Superior temporal gyrus (tissue), 1 donor: ENCODE results near the gene UBL7.
A peak's percentile ranks its signal among the peaks of the same experiment; 100 is the strongest.

ENCODE experiments used
- DNase-seq: peaks from one replicate; pipeline ENCODE4 v3.0.0-alpha.2; 2016; ENCODE audit errors: extremely low spot score

UBL7 gene

DNA sequence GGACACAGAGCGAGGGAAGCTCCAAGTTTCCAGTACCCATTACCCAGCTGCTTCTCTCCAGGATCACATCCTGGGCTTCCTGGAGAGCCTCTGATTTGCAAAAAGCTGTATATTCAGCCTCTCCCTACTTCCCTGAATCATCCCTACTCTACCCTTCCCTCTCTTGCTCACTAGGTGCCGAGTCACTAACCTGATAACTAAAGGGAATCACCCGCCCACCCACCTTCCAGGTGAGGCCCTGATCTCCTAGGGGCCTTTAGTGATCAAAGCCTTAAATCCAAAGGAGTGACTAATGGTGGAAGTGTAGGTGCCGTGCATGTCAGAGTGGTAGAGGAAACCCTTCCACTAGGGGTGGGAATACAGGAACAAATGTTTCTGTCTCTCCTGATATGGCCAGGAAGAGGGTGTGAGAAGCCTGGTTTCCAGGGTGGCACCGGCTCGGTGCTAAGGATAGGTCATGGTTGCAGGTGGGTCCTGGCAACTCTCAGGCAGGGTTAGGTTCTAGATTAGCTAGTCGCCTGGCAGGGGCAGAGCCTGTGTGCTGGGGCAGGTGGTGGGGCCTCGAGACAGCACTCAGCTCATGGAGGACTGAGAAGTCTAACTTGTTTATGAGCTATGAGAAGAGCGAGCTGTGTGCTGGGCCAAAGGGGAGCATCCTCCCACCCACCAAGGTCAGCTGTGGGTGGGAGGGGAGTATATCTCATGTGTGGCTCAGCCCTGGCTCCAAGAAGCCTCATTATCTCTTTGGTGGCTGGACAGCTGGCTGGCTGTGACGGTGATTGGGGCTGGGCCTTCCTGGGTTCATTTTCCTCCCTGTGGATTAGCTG, 37.3 kb downstream of the UBL7 start:
- DNase-seq = peak; percentile 50

DNA sequence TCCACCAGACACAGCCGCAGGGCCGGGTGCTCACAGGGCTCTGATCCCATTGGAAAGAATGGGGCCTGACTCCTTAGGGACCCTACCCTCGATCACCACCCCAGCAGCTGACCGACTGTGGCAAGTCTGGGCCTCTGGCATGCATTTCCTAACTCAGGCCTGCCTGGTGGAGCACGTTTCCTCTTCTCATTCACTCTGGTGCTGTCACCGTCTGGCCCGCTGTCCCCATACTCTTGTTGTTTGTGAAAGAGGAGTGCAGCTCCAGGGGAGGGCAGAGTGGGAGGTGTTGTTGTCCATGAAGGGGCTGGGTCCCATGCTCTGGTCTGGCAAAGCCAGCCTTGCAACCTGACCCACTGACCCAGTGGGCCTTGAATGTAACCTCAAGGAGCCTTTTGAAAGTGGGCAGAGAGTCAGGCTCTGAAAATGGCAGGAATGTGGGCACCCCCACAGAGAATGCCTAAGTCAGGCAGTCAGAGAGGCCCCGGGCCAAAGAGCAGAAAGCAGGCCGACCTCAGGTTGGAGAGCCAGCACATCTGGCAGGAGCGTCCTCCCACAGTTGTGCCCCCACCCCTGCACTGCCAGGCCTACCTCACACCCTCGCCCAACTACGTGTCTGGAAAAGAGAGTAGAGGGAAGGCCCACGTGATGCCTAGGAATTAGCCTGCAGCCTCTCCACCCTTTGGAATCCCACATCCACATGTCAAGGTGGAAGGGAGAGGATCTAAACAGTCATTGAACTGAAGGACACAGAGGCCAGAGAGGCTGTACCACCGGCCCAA, 38.1 kb downstream of the UBL7 start:
- peak; percentile 78 for DNase-seq

DNA sequence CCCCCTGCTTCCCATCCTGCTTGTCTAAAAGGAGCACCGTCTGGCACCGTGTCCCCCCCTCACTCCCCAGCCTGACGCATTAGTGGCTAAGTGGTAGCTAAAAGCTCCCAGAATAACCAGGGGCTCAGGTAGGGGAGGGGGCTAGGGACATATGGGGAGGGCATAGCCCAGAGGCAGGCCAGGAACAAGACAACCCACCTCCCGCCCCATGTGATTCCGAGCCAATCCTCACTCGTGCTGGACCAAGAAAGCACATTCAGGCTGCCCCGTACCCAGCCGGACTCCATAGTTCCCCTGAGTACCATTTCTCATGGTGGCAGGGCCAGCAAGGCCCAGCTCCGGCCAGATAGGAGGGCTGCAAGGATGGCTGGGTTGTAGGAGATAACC, 38.7 kb downstream of the UBL7 start:
- DNase-seq = no peak

DNA sequence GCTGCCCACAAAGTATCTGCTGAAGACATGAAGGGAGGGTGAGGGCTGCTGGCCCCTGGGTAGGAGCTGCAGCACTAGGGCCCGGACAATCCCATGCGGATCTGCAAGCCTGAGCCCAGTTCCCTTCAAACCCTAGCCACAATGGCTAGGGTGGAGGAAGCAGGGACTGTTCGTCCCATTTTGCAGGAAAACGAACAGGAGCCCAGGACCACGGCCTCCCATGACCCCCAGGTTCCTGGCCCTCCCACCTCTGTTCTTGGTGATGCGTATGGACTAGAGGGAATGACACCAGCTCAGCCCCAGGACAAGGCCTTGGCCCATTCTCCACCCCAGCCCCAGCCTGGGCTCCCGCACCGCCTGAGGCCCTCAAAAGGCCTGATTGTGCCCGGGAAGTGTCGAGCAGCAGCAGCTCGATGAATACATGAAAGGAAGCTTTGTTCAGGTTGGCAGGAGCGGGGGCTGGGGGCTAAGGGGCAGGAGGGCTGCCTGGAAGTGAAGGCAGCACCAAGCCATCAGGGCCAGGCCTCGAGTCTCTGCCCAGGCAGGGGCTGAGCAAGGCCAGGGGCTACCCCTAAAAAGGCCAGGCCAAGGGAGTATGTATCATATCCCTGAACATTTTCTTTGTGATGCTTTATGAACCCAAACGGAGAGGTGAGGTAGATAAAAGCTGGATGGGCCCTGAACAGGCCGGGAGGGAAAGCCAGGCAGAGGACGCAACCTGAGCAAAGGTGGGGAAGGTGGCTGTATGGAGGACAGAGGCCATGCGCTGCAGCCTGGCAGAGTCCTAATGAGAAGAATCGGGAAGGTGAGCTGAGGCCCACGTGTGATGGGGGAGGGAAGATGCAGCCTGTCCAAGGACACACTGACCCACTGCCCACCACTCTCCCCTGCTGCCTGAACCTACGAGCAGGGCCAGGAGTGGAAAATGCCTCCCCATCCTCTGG, 39.4 kb downstream of the UBL7 start:
- peak; percentile 93 for DNase-seq

DNA sequence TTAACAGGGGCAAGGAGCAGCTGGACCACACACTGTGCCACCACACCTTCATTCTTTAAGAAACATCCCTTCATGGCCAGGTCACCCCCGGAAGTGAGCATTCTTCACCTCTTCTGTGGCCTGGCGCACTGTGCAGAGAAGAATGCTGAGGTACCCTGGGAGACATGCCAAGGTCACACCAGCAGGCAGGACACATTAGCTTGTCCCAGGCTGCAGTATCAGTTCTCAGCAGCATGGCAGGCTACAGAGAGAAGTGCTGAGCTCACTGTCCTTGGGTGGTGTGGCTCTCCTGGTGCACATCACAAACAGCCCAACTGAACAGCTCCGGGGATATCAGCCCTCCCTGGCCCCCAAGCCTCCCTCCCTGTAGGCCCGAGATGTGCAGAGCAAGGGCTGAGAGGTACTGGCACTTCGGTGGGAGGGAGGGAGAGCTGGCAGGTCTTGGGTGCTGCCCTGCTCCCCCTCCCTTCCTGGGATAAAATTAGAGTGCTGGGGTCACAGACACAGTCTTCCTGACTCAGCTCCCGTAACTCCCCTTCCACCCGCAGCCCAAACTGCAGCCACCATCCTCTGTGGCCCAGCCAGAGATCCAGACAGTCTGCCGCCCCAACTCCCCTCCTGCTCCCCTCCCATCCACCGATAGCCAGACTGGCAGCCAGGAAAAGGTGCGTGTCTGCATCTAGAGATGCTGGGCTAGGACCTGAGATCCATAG, 40.6 kb downstream of the UBL7 start:
- DNase-seq = peak; percentile 36

DNA sequence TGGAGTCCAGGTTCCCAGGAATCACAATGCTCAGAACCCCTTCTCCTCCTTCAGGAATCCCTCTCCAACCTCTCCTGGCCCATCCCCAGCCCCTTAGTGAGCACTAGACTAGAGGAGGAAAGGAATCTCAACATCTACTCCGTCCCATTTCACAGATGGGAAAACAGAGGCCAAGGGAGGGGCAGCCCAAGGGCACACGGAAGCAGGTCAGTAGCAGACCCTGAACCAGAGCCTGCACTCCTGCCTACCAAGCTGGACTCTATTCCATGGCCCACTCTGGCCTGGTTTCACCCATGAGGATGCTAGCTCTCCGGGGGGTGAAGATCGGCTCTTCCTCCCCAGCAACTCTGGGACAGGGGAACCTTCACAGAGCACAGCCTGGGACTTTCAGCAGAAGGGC, 41.5 kb downstream of the UBL7 start:
- no peak for DNase-seq

DNA sequence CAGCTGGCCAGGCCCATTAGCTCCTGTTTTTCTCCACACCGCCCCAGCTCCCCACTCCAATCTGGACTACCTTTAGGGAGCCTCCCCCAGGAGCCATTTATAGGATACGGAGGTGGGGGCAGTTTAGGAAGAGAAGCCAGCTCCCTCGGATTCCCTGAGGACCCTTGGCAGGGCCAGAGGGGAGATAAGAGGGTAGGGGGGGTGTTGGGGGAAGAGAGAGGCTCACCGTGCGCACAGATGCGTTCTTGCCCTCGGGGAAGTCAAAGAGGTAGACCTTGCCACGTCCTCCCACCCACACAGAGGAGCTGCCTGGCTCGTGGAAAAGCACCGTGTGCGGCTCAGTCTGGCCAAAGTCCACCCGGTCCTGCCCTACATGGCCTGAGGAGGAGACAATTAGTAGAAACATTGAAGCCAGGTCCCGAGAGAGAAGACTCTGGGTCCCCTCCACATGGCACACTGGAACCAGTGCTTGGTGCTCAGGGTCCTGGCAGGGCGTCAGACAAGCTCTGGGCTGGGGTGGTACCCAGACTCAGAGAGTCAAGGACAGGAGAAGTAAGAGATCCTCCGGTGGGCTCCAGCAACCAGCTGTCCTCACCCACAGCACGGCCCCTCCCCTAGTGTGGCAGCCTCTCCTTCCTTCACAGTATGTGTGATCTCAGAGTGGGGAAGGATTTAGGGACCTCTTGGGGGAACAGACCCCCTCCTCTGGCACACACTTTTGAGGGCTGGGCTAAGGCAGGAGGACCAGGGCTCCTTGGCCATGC, 42.2 kb downstream of the UBL7 start:
- no peak for DNase-seq

DNA sequence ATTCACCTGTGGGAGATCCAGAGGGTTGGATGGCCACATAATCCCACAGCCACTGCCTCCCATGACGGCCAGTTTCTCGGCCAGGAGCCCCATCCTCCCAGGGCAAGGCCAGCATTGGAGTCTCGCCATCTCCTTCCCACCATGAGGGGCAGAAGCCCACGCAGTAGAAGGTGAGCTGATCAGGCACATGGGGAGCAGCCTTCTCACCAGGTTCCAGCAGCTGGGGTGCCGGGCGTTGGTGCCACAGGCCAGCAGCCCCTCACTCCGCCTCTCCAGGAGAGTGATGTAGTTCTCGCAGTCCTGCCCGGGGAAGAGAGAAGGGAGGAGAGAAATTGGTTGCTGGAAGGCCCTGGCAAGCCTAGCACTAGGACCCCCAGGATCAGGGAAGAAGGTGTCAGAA, 43.3 kb downstream of the UBL7 start:
- DNase-seq = no peak

DNA sequence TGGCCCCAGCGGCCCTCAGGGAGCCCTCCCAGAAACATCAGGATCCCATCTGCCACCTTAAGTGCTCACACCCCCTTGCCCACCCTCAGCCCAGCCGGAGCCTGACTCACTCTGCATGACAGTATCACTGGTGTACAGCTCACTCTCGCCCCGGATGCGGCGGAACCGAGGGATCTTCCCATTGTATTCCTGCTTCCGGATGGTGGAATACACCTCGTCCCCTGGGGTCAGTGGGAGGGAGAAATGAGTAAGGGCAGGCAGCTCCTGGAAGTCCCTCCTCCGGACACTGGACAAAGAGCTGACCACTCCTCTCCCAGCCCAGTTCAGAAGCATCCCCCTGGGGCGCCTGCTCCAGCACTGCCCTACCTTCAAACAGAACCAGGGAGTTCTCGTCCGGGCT, 43.7 kb downstream of the UBL7 start:
- DNase-seq = no peak

DNA sequence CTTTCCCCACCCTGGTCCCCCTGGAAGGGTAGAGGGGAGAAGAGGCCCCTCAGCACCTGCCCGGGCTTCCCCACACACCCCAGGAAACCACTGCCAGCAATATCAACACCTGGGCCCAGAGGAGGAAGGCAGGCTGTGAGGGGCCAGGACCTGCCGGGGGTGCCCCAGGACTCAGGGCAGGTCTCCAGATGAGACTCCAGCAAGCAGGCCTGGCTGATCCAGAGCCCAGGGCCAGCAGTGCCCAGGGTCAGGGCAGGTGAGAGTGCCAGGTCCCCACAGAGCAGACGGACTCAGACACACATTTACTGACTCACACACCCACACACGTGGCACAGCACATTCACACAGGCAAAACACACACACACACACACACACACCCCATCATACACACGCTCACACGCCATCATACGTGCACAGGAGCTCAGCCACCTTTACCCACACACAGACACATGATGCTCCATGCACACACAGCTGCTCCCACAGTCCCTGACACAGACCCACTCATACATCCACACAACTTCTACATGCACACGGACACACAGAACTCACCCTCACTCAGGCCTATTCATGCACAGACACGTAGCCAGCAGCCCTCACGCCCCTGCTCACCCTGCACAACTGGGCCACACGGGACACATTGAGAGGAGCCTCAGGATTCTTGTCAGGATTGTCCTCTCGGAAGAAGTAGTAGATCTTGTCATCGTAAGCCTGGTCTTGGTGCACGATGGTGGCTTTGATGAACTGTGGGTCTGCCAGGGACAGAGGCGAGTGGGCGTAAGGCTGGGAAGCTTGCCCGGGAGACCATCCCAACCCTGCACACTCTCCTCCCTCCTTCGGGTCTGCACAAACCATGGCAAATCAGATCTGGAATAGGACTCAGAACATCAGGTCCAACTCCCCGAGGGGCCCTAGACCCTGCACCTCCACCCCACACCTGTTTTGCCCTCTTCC, 44.7 kb downstream of the UBL7 start:
- DNase-seq = peak; percentile 19

DNA sequence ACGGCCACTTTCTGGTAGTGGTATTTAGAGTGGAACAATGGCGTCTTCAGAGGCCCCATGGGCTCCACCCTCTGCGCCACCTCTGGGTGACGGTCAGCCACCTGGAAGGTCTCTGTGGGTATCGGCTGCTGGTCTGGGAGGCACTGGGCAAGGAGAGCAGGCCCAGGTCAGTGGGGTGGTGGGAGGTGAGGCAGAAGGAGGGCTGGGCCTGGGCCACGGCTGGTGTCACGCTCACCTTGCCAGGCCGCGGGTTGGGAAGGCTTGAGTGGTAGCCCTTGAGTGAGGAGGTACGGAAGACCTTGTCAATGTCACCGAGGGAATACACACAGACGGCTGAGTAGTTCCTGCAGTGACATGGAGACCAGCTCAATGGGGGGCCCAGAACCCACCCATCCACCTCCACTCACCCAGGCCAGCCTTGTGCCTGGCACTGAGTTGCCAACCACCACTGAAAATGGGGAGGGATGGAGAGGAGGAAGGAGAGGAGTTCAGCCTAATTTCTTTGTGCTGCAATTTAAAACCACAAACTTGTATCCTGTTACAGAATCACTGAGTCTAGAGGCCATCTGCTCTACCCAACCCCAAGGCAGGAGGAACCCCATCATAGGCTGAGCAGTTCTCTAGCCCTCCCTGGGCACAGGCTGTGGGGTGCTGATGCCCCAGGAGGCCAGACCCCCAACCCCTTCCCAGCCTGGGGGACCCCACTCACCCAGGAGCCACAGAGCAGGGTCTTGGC, 46.2 kb downstream of the UBL7 start:
- DNase-seq = no peak

DNA sequence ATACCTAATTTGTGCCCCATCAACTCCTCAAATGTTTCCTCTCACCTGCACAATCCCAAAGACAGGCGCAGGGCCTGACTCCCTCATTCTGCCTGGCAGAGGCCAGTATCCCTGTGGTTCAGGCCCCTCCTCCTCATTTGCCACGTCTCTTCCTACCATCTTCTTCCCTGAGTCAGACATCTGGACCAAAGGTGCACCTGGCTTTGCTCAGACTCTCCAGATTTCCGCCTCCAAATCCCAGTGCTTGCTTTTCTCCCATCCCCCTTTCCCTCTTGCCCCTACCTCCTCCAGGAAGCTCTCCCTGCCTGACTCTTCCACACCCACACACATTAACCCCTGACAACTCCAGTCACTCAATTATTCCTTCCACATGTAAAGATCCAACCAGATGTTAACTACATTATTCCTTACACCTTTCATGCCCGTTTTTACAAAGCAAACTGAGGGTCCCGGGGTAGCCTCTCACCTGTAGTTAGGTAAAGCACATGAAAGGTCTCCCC, 46.8 kb downstream of the UBL7 start:
- DNase-seq = no peak

DNA sequence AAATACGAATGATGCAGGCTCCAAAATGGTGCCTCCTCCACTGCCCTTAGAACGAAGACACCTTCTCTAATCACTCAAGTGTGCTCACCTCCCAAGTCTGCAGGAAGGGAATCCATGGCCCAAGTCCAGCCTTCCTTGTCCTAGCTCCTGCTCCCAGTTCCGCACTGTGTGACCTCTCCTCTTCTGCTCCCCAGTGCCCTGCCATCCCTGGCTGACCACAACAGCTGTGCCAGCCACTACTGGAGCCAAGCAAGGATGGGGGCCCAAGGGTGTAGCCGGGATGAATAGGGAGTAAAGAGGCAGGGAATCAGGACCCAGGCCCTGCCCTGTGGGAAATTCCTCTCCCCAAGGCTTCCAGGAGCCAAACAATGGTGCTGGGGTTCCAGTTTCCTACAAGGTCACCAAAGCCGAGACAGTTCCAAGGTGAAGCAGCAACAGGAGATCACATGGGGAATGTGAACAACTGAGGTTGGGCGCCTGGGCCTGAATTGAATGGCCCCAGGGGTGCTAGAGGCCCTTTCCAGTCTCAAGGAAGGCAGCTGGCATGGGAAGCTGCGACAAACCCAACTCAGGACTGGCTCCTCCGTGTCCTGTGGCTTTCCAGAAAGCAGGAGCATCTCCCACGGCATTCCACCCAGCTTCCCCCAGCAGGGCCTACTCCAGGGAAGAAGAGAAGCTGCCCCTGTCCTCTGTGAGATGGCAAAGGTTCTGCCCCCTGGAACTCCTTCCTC, 47.4 kb downstream of the UBL7 start:
- no peak for DNase-seq

DNA sequence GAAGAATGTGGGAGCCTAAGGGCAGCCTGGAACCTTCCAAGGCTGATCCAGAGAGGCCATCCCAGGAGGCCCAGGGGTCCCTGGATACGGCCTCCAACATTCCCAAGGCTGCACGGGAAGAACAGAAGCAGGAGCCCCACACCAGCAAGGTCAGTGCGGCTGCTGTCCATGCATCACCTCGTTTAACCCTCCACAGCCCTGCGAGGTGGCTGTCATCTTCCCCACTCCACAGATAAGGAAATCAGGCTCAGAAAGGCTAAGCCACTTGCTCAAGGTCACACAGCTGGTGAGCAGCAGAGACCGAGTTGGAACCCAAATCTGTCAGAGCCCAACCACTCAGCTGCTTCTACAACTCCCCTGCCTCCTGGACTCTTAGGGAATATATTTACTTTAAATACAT, 48.8 kb downstream of the UBL7 start:
- no peak for DNase-seq

DNA sequence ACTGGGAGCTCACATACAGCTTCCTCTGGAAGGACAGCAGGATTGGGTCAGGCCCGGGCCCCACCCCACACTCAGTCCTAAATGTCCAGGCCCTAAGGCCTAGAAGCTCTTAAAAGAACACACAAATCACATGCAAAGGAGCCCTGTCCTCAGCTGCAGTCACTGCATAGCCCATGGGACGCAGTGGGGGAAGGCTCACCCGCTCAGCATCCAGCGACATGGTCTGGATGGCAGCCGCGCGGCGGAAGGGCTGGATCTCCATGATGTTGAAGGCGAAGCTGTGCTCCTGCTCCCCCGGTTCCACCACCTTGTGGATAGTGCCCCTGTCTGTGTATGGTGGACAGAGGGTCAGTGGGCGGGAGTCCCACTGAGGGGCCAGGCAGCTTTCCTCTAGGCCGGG, 49.3 kb downstream of the UBL7 start:
- no peak for DNase-seq

DNA sequence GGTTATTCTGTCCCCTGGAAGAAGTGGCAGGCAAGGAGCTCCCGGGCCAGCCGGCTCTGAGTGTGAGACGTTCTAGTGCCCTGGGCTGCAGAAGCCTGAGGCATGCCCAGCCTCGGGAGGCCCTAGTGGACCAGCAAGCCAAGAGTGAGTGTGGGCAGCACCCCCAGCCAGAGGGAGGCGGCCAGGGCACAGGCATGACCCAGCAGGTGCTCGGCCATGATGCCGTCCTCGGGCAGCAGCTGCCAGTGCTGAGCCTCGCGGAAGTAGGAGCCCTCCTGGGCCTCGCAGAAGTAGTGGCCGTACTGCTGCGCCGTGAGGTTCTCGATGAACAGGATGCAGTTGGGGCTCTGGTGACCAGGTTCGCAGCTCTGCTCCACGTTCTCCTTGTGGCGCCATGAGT, 50.5 kb downstream of the UBL7 start:
- DNase-seq = no peak

DNA sequence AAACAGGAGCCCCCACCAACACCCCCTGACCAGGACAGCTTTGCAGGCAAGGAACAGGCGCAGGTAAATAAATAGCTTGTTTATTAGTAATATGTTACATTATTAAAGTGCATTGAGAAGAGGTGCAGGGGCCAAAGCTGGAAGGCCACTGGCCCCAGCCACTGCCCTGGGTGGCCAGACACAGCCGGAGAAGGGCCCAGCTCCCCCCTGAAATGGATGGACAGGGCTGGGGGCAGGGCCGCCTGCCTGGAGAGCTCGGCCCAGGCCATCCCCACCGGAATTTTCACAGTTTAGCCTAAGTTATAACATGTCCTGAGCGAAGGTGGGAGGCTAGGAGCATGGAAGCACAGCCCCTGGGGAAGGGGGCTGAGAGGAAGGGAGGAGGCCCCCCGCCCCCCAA, 51.7 kb downstream of the UBL7 start:
- no peak for DNase-seq

DNA sequence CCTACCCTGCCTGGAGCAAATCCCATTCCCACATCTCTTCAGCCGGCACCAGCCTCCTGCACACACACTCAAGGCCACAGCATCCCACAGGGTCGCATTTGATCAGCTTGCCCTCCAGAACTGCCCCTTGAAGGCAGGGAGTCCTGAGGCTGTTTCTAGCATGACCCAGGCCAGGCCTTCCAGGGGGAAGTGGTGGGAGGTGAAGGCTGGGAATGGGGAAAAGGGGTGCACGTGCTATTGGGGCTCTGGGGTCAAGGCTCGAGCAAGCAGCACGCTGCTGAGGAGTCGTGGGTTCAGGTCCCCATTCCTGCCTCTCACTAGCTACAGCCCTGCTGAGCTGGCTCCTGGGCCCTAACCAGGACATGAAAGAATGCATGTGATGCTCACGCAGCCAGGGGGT, 52.1 kb downstream of the UBL7 start:
- DNase-seq = no peak
